Esophagus squamous epithelium (tissue), 4 donors: Measurements from ENCODE around the gene PLXDC2.

ENCODE experiments used
- POLR2A ChIP-seq, 4 donors: fragments of 450-650 bp; IDR thresholded peaks; one replicate each; pipeline ENCODE4 v1.6.1; 2017; ENCODE audit warnings: antibody characterized with exemption in 4 of 4, mild to moderate bottlenecking in 4 of 4, moderate library complexity in 3 of 4
- TF ChIP-seq, protein P1 (sequence below), 6 experiments: fragments of 450-650 bp in 4 of 6; fragments of 200-600 bp in 2 of 6; sonication (generic) in 2 of 6; IDR thresholded peaks; one replicate each; pipeline ENCODE4 v1.5.1; 2016 to 2019; ENCODE audit warnings: antibody characterized with exemption in 6 of 6, mild to moderate bottlenecking in 4 of 6, moderate library complexity in 4 of 6

DNA sequence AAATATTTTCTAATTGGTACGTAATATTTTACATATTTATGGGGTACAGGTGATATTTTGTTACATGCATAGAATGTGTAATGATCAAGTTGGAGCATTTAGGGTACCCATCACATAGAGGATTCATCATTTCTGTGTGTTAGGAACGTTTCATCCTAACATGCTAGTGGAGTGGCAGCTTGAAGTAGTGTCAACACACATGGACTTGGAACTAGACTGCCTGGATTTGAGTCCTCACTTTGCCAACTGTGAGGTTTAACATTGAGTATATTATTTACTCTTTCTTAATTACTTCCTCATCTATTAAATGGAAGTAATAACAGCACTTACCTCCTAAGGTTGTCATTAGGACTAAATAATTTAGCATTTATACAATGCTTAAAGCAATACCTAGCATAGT is 241.9 kb downstream of the PLXDC2 start:
- TF ChIP-seq, protein P1, sequence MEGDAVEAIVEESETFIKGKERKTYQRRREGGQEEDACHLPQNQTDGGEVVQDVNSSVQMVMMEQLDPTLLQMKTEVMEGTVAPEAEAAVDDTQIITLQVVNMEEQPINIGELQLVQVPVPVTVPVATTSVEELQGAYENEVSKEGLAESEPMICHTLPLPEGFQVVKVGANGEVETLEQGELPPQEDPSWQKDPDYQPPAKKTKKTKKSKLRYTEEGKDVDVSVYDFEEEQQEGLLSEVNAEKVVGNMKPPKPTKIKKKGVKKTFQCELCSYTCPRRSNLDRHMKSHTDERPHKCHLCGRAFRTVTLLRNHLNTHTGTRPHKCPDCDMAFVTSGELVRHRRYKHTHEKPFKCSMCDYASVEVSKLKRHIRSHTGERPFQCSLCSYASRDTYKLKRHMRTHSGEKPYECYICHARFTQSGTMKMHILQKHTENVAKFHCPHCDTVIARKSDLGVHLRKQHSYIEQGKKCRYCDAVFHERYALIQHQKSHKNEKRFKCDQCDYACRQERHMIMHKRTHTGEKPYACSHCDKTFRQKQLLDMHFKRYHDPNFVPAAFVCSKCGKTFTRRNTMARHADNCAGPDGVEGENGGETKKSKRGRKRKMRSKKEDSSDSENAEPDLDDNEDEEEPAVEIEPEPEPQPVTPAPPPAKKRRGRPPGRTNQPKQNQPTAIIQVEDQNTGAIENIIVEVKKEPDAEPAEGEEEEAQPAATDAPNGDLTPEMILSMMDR (IDR thresholded peaks at IDR 0.05), result no peak
- no peak for TF ChIP-seq POLR2A (IDR thresholded peaks at IDR 0.05)
